GM20000 (cell line): ENCODE measurements around the gene INPP5A.

Experiments
- DNase-seq: peaks from one replicate; pipeline ENCODE4 v3.0.0; 2012; ENCODE audit warnings: low spot score
- TF ChIP-seq, protein P1 (sequence below): IDR thresholded peaks from 2 replicates; pipeline ENCODE4 v1.5.1; 2012; ENCODE audit warnings: mild to moderate bottlenecking, control low read depth; ENCODE audit errors: extremely low read depth, missing control alignments

Gene INPP5A

DNA sequence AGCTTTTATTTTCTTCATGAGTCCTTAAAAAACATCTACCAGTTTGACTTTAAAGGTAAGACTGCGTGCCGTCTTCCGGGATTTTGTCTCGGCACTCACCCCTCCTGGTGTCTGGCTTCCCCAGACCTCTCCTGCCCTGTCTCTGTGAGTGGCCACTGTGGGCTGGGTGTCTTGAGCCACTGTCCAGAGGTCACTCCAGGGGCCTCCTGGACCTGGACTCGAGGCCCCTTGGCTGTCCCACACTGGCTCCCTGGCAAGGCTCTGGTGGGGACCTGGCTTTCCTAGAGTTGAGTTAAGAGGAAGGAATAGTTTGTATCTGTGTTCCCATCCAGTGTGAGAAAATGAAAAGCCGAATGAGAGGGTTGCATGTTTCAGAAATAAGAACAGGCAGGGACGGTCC, 152.8 kb downstream of the INPP5A start:
- TF ChIP-seq, protein P1, sequence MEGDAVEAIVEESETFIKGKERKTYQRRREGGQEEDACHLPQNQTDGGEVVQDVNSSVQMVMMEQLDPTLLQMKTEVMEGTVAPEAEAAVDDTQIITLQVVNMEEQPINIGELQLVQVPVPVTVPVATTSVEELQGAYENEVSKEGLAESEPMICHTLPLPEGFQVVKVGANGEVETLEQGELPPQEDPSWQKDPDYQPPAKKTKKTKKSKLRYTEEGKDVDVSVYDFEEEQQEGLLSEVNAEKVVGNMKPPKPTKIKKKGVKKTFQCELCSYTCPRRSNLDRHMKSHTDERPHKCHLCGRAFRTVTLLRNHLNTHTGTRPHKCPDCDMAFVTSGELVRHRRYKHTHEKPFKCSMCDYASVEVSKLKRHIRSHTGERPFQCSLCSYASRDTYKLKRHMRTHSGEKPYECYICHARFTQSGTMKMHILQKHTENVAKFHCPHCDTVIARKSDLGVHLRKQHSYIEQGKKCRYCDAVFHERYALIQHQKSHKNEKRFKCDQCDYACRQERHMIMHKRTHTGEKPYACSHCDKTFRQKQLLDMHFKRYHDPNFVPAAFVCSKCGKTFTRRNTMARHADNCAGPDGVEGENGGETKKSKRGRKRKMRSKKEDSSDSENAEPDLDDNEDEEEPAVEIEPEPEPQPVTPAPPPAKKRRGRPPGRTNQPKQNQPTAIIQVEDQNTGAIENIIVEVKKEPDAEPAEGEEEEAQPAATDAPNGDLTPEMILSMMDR = no peak
- no peak for DNase-seq

DNA sequence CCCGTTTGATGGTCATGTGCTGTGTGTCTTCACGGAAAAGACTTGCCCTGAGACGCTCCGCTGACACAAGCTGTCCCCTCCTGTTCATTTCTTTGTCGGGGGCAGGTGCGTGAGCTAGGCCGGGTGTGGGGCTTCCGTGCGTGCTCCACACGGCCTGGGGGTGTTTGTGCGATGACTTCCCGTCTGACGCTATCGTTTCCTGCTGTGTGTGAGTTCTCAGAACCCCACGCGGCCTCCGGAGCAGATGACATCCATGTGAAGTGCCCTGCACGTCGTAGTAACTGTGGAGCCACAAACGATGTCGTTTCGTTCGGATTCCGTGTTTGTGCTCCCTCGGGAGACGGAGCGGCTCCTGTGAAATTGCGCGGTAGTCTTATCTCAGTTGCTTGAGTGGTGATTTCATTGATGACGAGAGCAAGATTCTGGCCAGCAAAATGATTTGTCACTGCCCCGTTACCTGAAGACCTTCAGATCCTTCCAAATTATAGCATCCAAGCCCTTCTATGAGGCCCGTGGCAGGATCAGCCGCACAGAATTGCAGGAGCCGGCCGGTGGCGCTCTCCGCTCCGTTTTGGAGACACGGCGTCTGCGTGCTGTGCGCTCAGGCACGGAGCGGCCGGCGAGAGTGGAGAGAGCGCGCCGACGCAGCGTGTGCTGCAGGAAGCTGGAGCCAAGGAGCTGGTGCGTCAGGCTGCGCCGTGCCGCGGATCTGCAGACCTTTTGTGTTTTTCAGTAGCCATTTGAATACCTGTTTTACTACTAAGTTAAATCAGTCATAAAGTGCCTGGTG, 153.4 kb downstream of the INPP5A start:
- TF ChIP-seq, protein P1 = no peak
- no peak for DNase-seq

- TF ChIP-seq, protein P1 = no peak
- no peak for DNase-seq
Observed at GRCh38 chr10:132691711-132692153, 154.1 kb downstream of the INPP5A start.

- TF ChIP-seq, protein P1 = no peak
- DNase-seq = no peak
Observed at GRCh38 chr10:132692311-132692710, 154.7 kb downstream of the INPP5A start.

GRCh38 chr10:132693676-132694075, 156.1 kb downstream of the INPP5A start:
- DNase-seq = no peak

DNA sequence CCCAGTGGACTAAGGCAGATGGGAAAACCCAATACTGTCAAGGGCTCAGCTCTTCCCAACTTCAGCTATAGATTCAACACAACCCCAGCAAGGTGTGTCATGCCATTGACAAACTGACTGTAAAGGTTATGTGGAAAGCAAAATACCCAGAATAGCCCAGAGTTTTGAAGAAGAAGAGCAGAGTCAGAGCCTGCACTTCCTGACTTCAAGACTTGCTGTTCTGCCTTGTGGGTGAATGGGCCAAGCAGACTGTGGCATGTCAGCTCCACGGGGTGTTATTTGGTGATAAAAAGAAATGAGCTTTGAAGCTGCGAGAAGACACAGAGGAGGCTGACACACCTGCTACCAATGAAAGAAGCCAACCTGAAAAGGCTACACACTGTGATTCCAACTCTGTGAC, 158.6 kb downstream of the INPP5A start:
- TF ChIP-seq, protein P1 = no peak
- DNase-seq = no peak

More at GRCh38 chr10:132693676-132694075, 156.1 kb downstream of the INPP5A start:
- TF ChIP-seq, protein P1 = no peak

DNA sequence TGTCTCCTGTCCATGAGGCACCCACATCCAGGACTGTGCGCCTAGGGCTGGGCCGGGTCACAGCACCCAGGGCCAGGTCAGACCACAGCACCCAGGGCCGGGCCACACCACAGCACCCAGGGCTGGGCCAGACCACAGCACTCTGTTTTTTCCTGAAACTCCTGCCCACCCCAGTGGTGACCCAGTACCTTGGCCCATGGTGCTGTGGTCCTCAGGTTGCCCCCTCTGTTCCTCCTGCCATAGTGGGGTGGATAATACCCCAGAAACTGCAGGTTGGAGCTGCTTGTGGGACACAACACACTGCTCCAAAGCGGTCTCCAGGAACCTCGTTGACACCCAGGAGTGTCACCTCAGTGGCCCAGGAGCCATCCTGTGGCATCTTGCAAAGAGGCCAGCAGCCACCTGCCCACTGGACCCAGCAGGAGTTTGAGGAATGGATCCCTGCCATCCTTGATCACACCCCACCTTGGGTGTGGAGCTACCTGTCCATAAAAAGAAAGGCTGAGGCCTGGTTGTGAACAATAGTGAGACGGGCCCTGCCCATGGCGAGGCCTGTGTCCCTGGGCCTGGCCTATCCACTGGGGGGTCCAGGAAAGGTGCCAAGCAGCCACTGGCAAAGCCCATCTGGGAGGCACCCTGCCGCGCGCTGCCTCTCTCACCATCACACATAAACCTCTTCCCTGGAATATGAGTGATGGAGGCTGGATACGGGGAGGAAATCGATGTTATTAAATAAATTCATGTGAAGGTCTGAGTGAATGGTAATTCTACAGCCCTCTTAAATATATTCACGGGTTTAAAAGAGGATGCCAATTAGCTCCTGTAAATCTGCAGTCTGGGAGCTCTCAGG, 159.4 kb downstream of the INPP5A start:
- TF ChIP-seq, protein P1 = no peak

More for the DNA sequence above, 159.4 kb downstream of the INPP5A start:
- DNase-seq = no peak
